ENCODE data around the gene ZCCHC7. TPM values are rescaled to one million over a fixed set of nuclear protein-coding genes. Genes with fewer than 3 reads are reported as not detected.
A peak's percentile ranks its signal among the peaks of the same experiment; 100 is the strongest.

Gene ZCCHC7
- total and polyA plus RNA-seq, 4 donors = 7.7 to 28.0 (median 12.6) TPM

DNA sequence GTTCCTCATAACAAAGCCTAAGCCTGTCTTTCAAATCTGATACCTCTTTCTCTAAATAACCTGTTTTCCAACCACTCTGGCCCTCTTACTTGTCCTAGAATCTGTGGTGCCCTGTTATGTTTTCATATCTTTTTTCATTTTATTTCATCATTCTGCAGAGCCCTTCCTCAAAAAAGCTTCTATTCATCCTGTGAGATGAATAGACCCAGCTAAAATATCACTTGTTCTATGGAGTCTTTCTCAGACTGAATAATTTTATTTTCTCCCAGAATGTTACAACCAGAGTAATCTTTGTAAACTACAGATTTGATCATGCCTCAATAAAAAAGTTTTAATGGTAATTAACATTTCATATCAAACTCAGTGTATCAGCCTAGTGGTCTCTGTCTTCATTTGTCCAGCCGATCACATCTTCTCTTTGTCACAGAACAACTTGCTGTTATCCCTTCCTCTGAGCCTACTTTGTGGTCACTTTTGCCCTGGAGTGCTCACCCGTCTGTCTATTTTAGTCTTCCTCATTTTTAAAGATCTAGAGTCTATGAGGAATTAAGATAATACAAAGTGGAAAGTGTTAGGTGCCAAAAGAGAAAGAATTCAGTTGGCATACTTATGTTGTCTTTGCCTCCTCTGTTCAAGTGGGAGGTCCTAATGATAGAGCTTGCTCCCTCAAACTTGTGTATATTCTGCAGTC, 77.8 kb downstream of the ZCCHC7 start:
- H3K27ac ChIP-seq (ENCODE audit: low read depth in 1 of 2, low read length in 1 of 2) = no peak overlapping the region
- H3K9me3 ChIP-seq (ENCODE audit: control insufficient read depth in 4 of 4, insufficient read depth in 3 of 4, low read length in 3 of 4) = no peaks in the 10 kb centered on the region
- ATAC-seq (ENCODE audit: insufficient read depth, low FRiP score) = no peak
- DNase-seq = no peak
- H3K27me3 ChIP-seq (ENCODE audit: control insufficient read depth in 3 of 3, insufficient read depth in 3 of 3, low read length in 2 of 3) = no peaks in the 10 kb centered on the region
- peaks cover 0 to 26% (median 10%) of the 10 kb centered on the region in 5 donors for H3K4me1 ChIP-seq (ENCODE audit: control insufficient read depth in 5 of 5, insufficient read depth in 5 of 5, low read length in 5 of 5)
- TF ChIP-seq, protein P1, sequence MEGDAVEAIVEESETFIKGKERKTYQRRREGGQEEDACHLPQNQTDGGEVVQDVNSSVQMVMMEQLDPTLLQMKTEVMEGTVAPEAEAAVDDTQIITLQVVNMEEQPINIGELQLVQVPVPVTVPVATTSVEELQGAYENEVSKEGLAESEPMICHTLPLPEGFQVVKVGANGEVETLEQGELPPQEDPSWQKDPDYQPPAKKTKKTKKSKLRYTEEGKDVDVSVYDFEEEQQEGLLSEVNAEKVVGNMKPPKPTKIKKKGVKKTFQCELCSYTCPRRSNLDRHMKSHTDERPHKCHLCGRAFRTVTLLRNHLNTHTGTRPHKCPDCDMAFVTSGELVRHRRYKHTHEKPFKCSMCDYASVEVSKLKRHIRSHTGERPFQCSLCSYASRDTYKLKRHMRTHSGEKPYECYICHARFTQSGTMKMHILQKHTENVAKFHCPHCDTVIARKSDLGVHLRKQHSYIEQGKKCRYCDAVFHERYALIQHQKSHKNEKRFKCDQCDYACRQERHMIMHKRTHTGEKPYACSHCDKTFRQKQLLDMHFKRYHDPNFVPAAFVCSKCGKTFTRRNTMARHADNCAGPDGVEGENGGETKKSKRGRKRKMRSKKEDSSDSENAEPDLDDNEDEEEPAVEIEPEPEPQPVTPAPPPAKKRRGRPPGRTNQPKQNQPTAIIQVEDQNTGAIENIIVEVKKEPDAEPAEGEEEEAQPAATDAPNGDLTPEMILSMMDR (IDR thresholded peaks at IDR 0.05; ENCODE audit: control extremely low read depth, extremely low read depth) = no peak
- 35 to 67% methylated on average over 2 of the region's 2 CpGs for WGBS, 2 donors
- H3K4me3 ChIP-seq = no peak overlapping the region
- no peak overlapping the region for H3K9ac ChIP-seq (ENCODE audit: insufficient read depth in 1 of 2, low read length in 2 of 2)
- H3K36me3 ChIP-seq (ENCODE audit: control insufficient read depth in 4 of 4, insufficient read depth in 4 of 4, low read length in 4 of 4) = no peaks in the 10 kb centered on the region

DNA sequence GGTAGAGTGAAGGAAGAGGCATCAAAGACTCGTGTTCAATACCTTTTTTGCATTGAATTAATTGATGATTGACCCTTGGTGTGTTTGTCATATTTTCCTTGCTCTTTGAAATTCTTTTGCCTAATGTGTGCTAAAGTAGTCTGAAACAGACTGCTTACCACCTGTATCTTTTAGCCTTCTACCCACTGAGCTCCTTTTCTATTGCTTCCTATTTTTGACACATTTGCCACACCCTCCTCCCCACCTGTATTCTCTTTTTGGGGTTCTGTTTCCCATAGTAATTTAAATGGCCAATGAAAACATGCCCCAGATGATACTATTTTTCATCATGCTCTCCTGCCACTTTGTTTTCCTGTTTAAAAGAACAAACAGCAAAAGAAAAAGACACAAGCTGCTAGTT, 78.5 kb downstream of the ZCCHC7 start:
- Histone ChIP-seq H3K9me3 (ENCODE audit: control insufficient read depth in 4 of 4, insufficient read depth in 3 of 4, low read length in 3 of 4) (no peaks in the 10 kb centered on the region), H3K27ac (ENCODE audit: low read depth in 1 of 2, low read length in 1 of 2) (no peak overlapping the region), H3K27me3 (ENCODE audit: control insufficient read depth in 3 of 3, insufficient read depth in 3 of 3, low read length in 2 of 3) (no peaks in the 10 kb centered on the region), H3K36me3 (ENCODE audit: control insufficient read depth in 4 of 4, insufficient read depth in 4 of 4, low read length in 4 of 4) (no peaks in the 10 kb centered on the region), H3K4me3 (no peak overlapping the region), H3K4me1 (ENCODE audit: control insufficient read depth in 5 of 5, insufficient read depth in 5 of 5, low read length in 5 of 5) (peaks cover 0 to 26% (median 10%) of the 10 kb centered on the region in 5 donors), H3K9ac (ENCODE audit: insufficient read depth in 1 of 2, low read length in 2 of 2) (no peak overlapping the region)
- no peak for ATAC-seq (ENCODE audit: insufficient read depth, low FRiP score)
- WGBS, 2 donors = 80 to 82% methylated on average over 1 of the region's 1 CpG
- no peak for DNase-seq
- TF ChIP-seq, protein P1 (IDR thresholded peaks at IDR 0.05; ENCODE audit: control extremely low read depth, extremely low read depth) = no peak

DNA sequence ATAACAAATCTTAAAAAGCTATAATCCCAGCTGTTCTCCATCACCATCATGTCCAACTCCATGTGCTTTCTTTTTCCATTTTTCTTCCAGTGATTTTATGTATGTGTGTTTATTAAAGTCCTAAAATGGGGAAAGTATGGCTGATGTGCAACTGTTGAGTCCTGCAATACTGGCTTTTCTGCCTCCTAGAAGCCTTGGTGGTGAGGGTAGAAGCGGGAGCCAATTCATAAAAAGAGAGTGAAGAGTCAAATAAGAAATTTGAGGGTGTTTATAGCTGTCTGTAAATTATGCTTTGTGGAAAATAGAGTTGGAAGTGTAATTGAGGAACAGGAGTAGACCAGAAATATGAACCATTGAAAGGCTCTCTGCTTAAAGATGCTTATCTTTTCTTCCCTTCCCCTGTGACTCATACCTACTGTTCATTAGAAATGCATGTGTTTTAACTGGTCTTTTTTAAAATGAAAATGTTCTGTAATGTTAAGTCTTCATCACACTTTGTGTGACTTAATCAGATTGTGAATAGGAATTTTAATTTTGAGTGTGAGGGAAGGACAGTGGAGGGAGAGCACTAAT, 80.1 kb downstream of the ZCCHC7 start:
- ATAC-seq (ENCODE audit: insufficient read depth, low FRiP score) (no peak), DNase-seq (peak in 2 of 3 donors; percentile 5 to 36)
- H3K4me3 ChIP-seq = no peak overlapping the region
- no peaks in the 10 kb centered on the region for H3K9me3 ChIP-seq (ENCODE audit: control insufficient read depth in 4 of 4, insufficient read depth in 3 of 4, low read length in 3 of 4)
- H3K4me1 ChIP-seq (ENCODE audit: control insufficient read depth in 5 of 5, insufficient read depth in 5 of 5, low read length in 5 of 5) = peaks cover 0 to 23% (median 7%) of the 10 kb centered on the region in 5 donors
- H3K27me3 ChIP-seq (ENCODE audit: control insufficient read depth in 3 of 3, insufficient read depth in 3 of 3, low read length in 2 of 3) = no peaks in the 10 kb centered on the region
- H3K9ac ChIP-seq (ENCODE audit: insufficient read depth in 1 of 2, low read length in 2 of 2) = no peak overlapping the region
- WGBS, 2 donors = 97 to 100% methylated on average over 1 of the region's 1 CpG
- H3K27ac ChIP-seq (ENCODE audit: low read depth in 1 of 2, low read length in 1 of 2) = no peak overlapping the region
- H3K36me3 ChIP-seq (ENCODE audit: control insufficient read depth in 4 of 4, insufficient read depth in 4 of 4, low read length in 4 of 4) = no peaks in the 10 kb centered on the region
- TF ChIP-seq, protein P1 (IDR thresholded peaks at IDR 0.05; ENCODE audit: control extremely low read depth, extremely low read depth) = no peak

Data from lung (tissue), 12 donors.